ENCODE data around the gene AGTPBP1.
"Not testable (repeated sequence)": the region's sequence is repeated elsewhere in the genome, so short reads cannot be mapped to it uniquely, and the experiment has no call there.

The AGTPBP1 gene

GRCh38 chr9:85741095-85741874 lies 469 bp downstream of the AGTPBP1 start:
- peaks cover 53% of the 10 kb centered on the region for H3K4me1 Mint-ChIP-seq
- no peaks in the 10 kb centered on the region for H3K9me3 Mint-ChIP-seq
- H3K36me3 Mint-ChIP-seq (ENCODE audit: insufficient read depth): peaks cover 10% of the 10 kb centered on the region
- no peaks in the 10 kb centered on the region for H3K27me3 Mint-ChIP-seq
- peak; percentile 47 for ATAC-seq (replicated peaks; ENCODE audit: extremely low read depth, poor library complexity, severe bottlenecking)
- peak; percentile 51 to 58 for DNase-seq (ENCODE audit: low spot score in 2 of 2)
- peak overlapping the region; percentile 90 for H3K4me3 Mint-ChIP-seq
- peak overlapping the region; percentile 90 for H3K27ac Mint-ChIP-seq (ENCODE audit: low read depth)

GRCh38 chr9:85740787-85741094 lies 1.0 kb downstream of the AGTPBP1 start:
- H3K4me3 Mint-ChIP-seq: peak overlapping the region; percentile 90
- H3K27ac Mint-ChIP-seq (ENCODE audit: low read depth): peak overlapping the region; percentile 90
- H3K27me3 Mint-ChIP-seq: no peaks in the 10 kb centered on the region
- no peak for ATAC-seq (replicated peaks; ENCODE audit: extremely low read depth, poor library complexity, severe bottlenecking)
- H3K9me3 Mint-ChIP-seq: no peaks in the 10 kb centered on the region
- H3K4me1 Mint-ChIP-seq: peaks cover 48% of the 10 kb centered on the region
- peaks cover 10% of the 10 kb centered on the region for H3K36me3 Mint-ChIP-seq (ENCODE audit: insufficient read depth)
- no peak for DNase-seq (ENCODE audit: low spot score in 2 of 2)

- ATAC-seq (replicated peaks; ENCODE audit: extremely low read depth, poor library complexity, severe bottlenecking) (no peak), DNase-seq (ENCODE audit: low spot score in 2 of 2) (no peak)
- H3K4me1 Mint-ChIP-seq: peaks cover 52% of the 10 kb centered on the region
- no peaks in the 10 kb centered on the region for H3K27me3 Mint-ChIP-seq
- no peaks in the 10 kb centered on the region for H3K9me3 Mint-ChIP-seq
- peaks cover 10% of the 10 kb centered on the region for H3K36me3 Mint-ChIP-seq (ENCODE audit: insufficient read depth)
- H3K4me3 Mint-ChIP-seq: no peak overlapping the region
- H3K27ac Mint-ChIP-seq (ENCODE audit: low read depth): peak overlapping the region; percentile 51
Measured at GRCh38 chr9:85738509-85738908, 3.2 kb downstream of the AGTPBP1 start.

- H3K27ac Mint-ChIP-seq (ENCODE audit: low read depth): no peak overlapping the region
- DNase-seq (ENCODE audit: low spot score in 2 of 2): no peak
- no peak overlapping the region for H3K4me3 Mint-ChIP-seq
- peaks cover 8% of the 10 kb centered on the region for H3K36me3 Mint-ChIP-seq (ENCODE audit: insufficient read depth)
- no peaks in the 10 kb centered on the region for H3K9me3 Mint-ChIP-seq
- no peak for ATAC-seq (replicated peaks; ENCODE audit: extremely low read depth, poor library complexity, severe bottlenecking)
- no peaks in the 10 kb centered on the region for H3K27me3 Mint-ChIP-seq
- H3K4me1 Mint-ChIP-seq: peaks cover 52% of the 10 kb centered on the region
Measured at GRCh38 chr9:85737671-85738070, 4.1 kb downstream of the AGTPBP1 start.

- Mint-ChIP-seq H3K36me3 (ENCODE audit: insufficient read depth) (peaks cover 1% of the 10 kb centered on the region), H3K27me3 (no peaks in the 10 kb centered on the region), H3K4me3 (no peak overlapping the region), H3K4me1 (peaks cover 73% of the 10 kb centered on the region), H3K27ac (ENCODE audit: low read depth) (peak overlapping the region; percentile 84), H3K9me3 (no peaks in the 10 kb centered on the region)
- DNase-seq (ENCODE audit: low spot score in 2 of 2): no peak
- no peak for ATAC-seq (replicated peaks; ENCODE audit: extremely low read depth, poor library complexity, severe bottlenecking)
Measured at GRCh38 chr9:85730916-85731630, 10.7 kb downstream of the AGTPBP1 start.

- DNase-seq (ENCODE audit: low spot score in 2 of 2): no peak
- Mint-ChIP-seq H3K4me3 (no peak overlapping the region), H3K36me3 (ENCODE audit: insufficient read depth) (peaks cover 1% of the 10 kb centered on the region), H3K9me3 (no peaks in the 10 kb centered on the region), H3K4me1 (peaks cover 71% of the 10 kb centered on the region), H3K27ac (ENCODE audit: low read depth) (peak overlapping the region; percentile 84), H3K27me3 (no peaks in the 10 kb centered on the region)
- no peak for ATAC-seq (replicated peaks; ENCODE audit: extremely low read depth, poor library complexity, severe bottlenecking)
Measured at GRCh38 chr9:85729882-85730281, 11.9 kb downstream of the AGTPBP1 start.

GRCh38 chr9:85727500-85727899 lies 14.3 kb downstream of the AGTPBP1 start:
- Mint-ChIP-seq H3K4me1 (peaks cover 71% of the 10 kb centered on the region), H3K27ac (ENCODE audit: low read depth) (peak overlapping the region; percentile 64), H3K4me3 (no peak overlapping the region), H3K36me3 (ENCODE audit: insufficient read depth) (peaks cover 6% of the 10 kb centered on the region), H3K27me3 (no peaks in the 10 kb centered on the region), H3K9me3 (no peaks in the 10 kb centered on the region)
- DNase-seq (ENCODE audit: low spot score in 2 of 2) (no peak), ATAC-seq (replicated peaks; ENCODE audit: extremely low read depth, poor library complexity, severe bottlenecking) (no peak)

GRCh38 chr9:85726737-85727136 lies 15.0 kb downstream of the AGTPBP1 start:
- Mint-ChIP-seq H3K4me1 (peaks cover 73% of the 10 kb centered on the region), H3K27me3 (no peaks in the 10 kb centered on the region), H3K27ac (ENCODE audit: low read depth) (peak overlapping the region; percentile 78), H3K4me3 (no peak overlapping the region), H3K36me3 (ENCODE audit: insufficient read depth) (peaks cover 8% of the 10 kb centered on the region), H3K9me3 (no peaks in the 10 kb centered on the region)
- ATAC-seq (replicated peaks; ENCODE audit: extremely low read depth, poor library complexity, severe bottlenecking) (no peak), DNase-seq (ENCODE audit: low spot score in 2 of 2) (no peak)

- Mint-ChIP-seq H3K27me3 (no peaks in the 10 kb centered on the region), H3K4me3 (peak overlapping the region; percentile 57), H3K36me3 (ENCODE audit: insufficient read depth) (peaks cover 10% of the 10 kb centered on the region), H3K9me3 (no peaks in the 10 kb centered on the region), H3K4me1 (peaks cover 71% of the 10 kb centered on the region), H3K27ac (ENCODE audit: low read depth) (peak overlapping the region; percentile 89)
- ATAC-seq (replicated peaks; ENCODE audit: extremely low read depth, poor library complexity, severe bottlenecking) (peak; percentile 85), DNase-seq (ENCODE audit: low spot score in 2 of 2) (peak; percentile 45 to 67)
Measured at GRCh38 chr9:85723215-85723614, 18.5 kb downstream of the AGTPBP1 start.

- not testable (repeated sequence) for H3K9me3 Mint-ChIP-seq; H3K4me3 Mint-ChIP-seq; H3K27me3 Mint-ChIP-seq; DNase-seq (ENCODE audit: low spot score in 2 of 2); H3K27ac Mint-ChIP-seq (ENCODE audit: low read depth); ATAC-seq (replicated peaks; ENCODE audit: extremely low read depth, poor library complexity, severe bottlenecking)
- Mint-ChIP-seq H3K4me1 (peaks cover 87% of the 10 kb centered on the region), H3K36me3 (ENCODE audit: insufficient read depth) (peaks cover 11% of the 10 kb centered on the region)
Measured at GRCh38 chr9:85719411-85719810, 22.3 kb downstream of the AGTPBP1 start.

GRCh38 chr9:85717818-85718217 lies 23.9 kb downstream of the AGTPBP1 start:
- not testable (repeated sequence) for H3K36me3 Mint-ChIP-seq (ENCODE audit: insufficient read depth); DNase-seq (ENCODE audit: low spot score in 2 of 2); H3K27me3 Mint-ChIP-seq; H3K9me3 Mint-ChIP-seq; ATAC-seq (replicated peaks; ENCODE audit: extremely low read depth, poor library complexity, severe bottlenecking)
- Mint-ChIP-seq H3K4me1 (peaks cover 80% of the 10 kb centered on the region), H3K4me3 (peak overlapping the region; percentile 27), H3K27ac (ENCODE audit: low read depth) (peak overlapping the region; percentile 23)

GRCh38 chr9:85717220-85717619 lies 24.5 kb downstream of the AGTPBP1 start:
- peak overlapping the region; percentile 66 for H3K27ac Mint-ChIP-seq (ENCODE audit: low read depth)
- peak overlapping the region; percentile 60 for H3K4me3 Mint-ChIP-seq
- H3K36me3 Mint-ChIP-seq (ENCODE audit: insufficient read depth): peaks cover 7% of the 10 kb centered on the region
- DNase-seq (ENCODE audit: low spot score in 2 of 2) (no peak), ATAC-seq (replicated peaks; ENCODE audit: extremely low read depth, poor library complexity, severe bottlenecking) (peak; percentile 51)
- H3K27me3 Mint-ChIP-seq: no peaks in the 10 kb centered on the region
- peaks cover 74% of the 10 kb centered on the region for H3K4me1 Mint-ChIP-seq
- no peaks in the 10 kb centered on the region for H3K9me3 Mint-ChIP-seq

Measured in central memory CD8-positive, alpha-beta T cell (primary cell).